GM12878 (cell line): ENCODE measurements around the gene AP4B1. TPM values are rescaled to one million over a fixed set of nuclear protein-coding genes. Genes with fewer than 3 reads are reported as not detected.

Experiments
- ATAC-seq: fragments of 200-7000 bp; cut with Tn5 transposase; 3 replicates; pipeline ENCODE4 v1.9.1; 2020; ENCODE audit warnings: mild to moderate bottlenecking, moderate library complexity
- BruUV-seq: library from RNA; stranded (reverse); fragments of 400-500 nt; replicated peaks from 2 replicates; lab custom pipeline; 2021; lab: Mats Ljungman, UMichigan
- CTCF ChIA-PET: fragments of 300-600 bp; sonication (Branson Sonifier 250); formaldehyde crosslinking; extraction: SDS; loops from one replicate; lab custom pipeline; 2021; ENCODE audit warnings: inconsistent platforms; lab: Yijun Ruan, JAX
- POLR2A ChIA-PET: fragments of 350-600 bp; formaldehyde crosslinking; extraction: SDS; loops from one replicate; lab custom pipeline; 2021; ENCODE audit warnings: inconsistent platforms; lab: Charles Lee
- RAD21 ChIA-PET: fragments of 300-600 bp; sonication (Branson Sonifier 250); formaldehyde crosslinking; loops from one replicate; lab custom pipeline; 2023; ENCODE audit warnings: antibody characterized with exemption; ENCODE audit not compliant: unreplicated experiment; lab: Charles Lee
- SMC1A ChIA-PET: fragments of 300-600 bp; sonication (Branson Sonifier 250); formaldehyde crosslinking; loops from one replicate; lab custom pipeline; 2023; ENCODE audit not compliant: unreplicated experiment, uncharacterized antibody; lab: Charles Lee
- DNase-seq: peaks from one replicate; pipeline ENCODE4 v3.0.0-alpha.2; 2011; ENCODE audit warnings: low read depth, low spot score
- FAIRE-seq: peaks from 3 replicates; lab custom pipeline; 2011; peaks lifted over from hg19 to GRCh38; lab: Jason Lieb, UNC
- H2AFZ ChIP-seq: 2 replicates; pipeline ENCODE4 v1.6.0; 2011; ENCODE audit warnings: low read depth, low read length, control low read depth; ENCODE audit not compliant: control insufficient read depth
- H3K27ac ChIP-seq: 2 replicates; pipeline ENCODE4 v1.5.1; 2011; ENCODE audit warnings: control low read depth; ENCODE audit not compliant: control insufficient read depth, insufficient read depth
- H3K27me3 ChIP-seq, 2 experiments: replicated peaks in 1 of 2; 2 replicates each; pipeline versions ENCODE4 v1.6.0 to v1.6.1; 2011; ENCODE audit warnings: low read length in 1 of 2; ENCODE audit not compliant: control insufficient read depth in 2 of 2, insufficient read depth in 2 of 2
- H3K36me3 ChIP-seq, 2 experiments: 2 replicates each; pipeline ENCODE4 v1.5.1; 2011; ENCODE audit warnings: low read length in 1 of 2; ENCODE audit not compliant: control insufficient read depth in 2 of 2, insufficient read depth in 2 of 2
- H3K4me1 ChIP-seq: 2 replicates; pipeline ENCODE4 v1.6.1; 2011; ENCODE audit warnings: mild to moderate bottlenecking, low read length, moderate library complexity, mixed read lengths; ENCODE audit not compliant: control insufficient read depth, insufficient read depth
- H3K4me2 ChIP-seq: 2 replicates; pipeline ENCODE4 v1.6.0; 2011; ENCODE audit warnings: control low read depth; ENCODE audit not compliant: control insufficient read depth, insufficient read depth
- H3K4me3 ChIP-seq: fragments of 200-600 bp; sonication (generic); 2 replicates; pipeline ENCODE4 v1.5.1; 2016
- H3K79me2 ChIP-seq: 2 replicates; pipeline ENCODE4 v1.6.0; 2011; ENCODE audit warnings: low read length; ENCODE audit not compliant: control insufficient read depth, insufficient read depth
- H3K9ac ChIP-seq: 2 replicates; pipeline ENCODE4 v1.8.0; 2011; ENCODE audit warnings: low read length, control low read depth, mixed read lengths; ENCODE audit not compliant: control insufficient read depth, insufficient read depth
- H3K9me3 ChIP-seq: replicated peaks from 3 replicates; pipeline ENCODE4 v1.5.1; 2011; ENCODE audit warnings: mild to moderate bottlenecking, low read length; ENCODE audit not compliant: control insufficient read depth, insufficient read depth
- H4K20me1 ChIP-seq: 2 replicates; pipeline ENCODE4 v1.6.0; 2011; ENCODE audit not compliant: control insufficient read depth, insufficient read depth
- BACH1 ChIP-seq: fragments of 450-650 bp; IDR thresholded peaks from 2 replicates; pipeline ENCODE4 v1.6.1; 2017; ENCODE audit warnings: mild to moderate bottlenecking, borderline replicate concordance
- CREB1 ChIP-seq: IDR thresholded peaks from 2 replicates; pipeline ENCODE4 v1.6.1; 2012; ENCODE audit warnings: low read depth, mild to moderate bottlenecking, inconsistent platforms
- GABPA ChIP-seq: IDR thresholded peaks from 2 replicates; pipeline ENCODE4 v1.6.1; 2014; ENCODE audit warnings: antibody characterized with exemption, low read depth, mild to moderate bottlenecking, inconsistent platforms
- GATAD2B ChIP-seq: fragments of 450-650 bp; conservative IDR thresholded peaks from 2 replicates; pipeline ENCODE4 v1.6.1; 2017; ENCODE audit warnings: low read depth, mild to moderate bottlenecking, moderate library complexity
- IRF3 ChIP-seq: fragments of 450-650 bp; IDR thresholded peaks from 2 replicates; pipeline ENCODE4 v1.6.1; 2014; ENCODE audit warnings: mild to moderate bottlenecking
- PKNOX1 ChIP-seq: fragments of 450-650 bp; IDR thresholded peaks from 2 replicates; pipeline ENCODE4 v1.6.1; 2016; ENCODE audit warnings: mild to moderate bottlenecking
- RBBP5 ChIP-seq: fragments of 200-600 bp; sonication (generic); conservative IDR thresholded peaks from 2 replicates; pipeline ENCODE4 v1.6.1; 2016
- RFX5 ChIP-seq: IDR thresholded peaks from 2 replicates; pipeline ENCODE4 v1.6.1; 2011; ENCODE audit warnings: low read depth, low read length, improper control_type of control experiment
- SPI1 ChIP-seq: IDR thresholded peaks from 2 replicates; pipeline ENCODE4 v1.6.1; 2011; ENCODE audit warnings: low read depth, mild to moderate bottlenecking, low read length, moderate library complexity, borderline replicate concordance; ENCODE audit not compliant: insufficient read depth
- SUPT20H ChIP-seq: IDR thresholded peaks from 2 replicates; pipeline ENCODE4 v1.6.1; 2011; ENCODE audit warnings: low read depth, mild to moderate bottlenecking, low read length, moderate library complexity, borderline replicate concordance; ENCODE audit not compliant: control insufficient read depth
- WRNIP1 ChIP-seq: IDR thresholded peaks from 2 replicates; pipeline ENCODE4 v1.6.1; 2011; ENCODE audit warnings: low read depth, low read length, improper control_type of control experiment, borderline replicate concordance
- ZNF24 ChIP-seq: fragments of 450-650 bp; IDR thresholded peaks from 2 replicates; pipeline ENCODE4 v1.6.1; 2017; ENCODE audit warnings: antibody characterized with exemption, mild to moderate bottlenecking
- ZSCAN29 ChIP-seq: fragments of 450-650 bp; IDR thresholded peaks from 2 replicates; pipeline ENCODE4 v1.6.1; 2017; ENCODE audit warnings: mild to moderate bottlenecking, moderate library complexity
- WGBS: methylation state at CpG from one replicate; pipeline ENCODE4 v1.1.6; 2016; ENCODE audit warnings: low lambda C conversion rate; ENCODE audit not compliant: insufficient replicate concordance, insufficient coverage; ENCODE audit errors: missing lambda C conversion rate; 5-methylcytosine and 5-hydroxymethylcytosine counted together
- in situ Hi-C: fragments of 300-500 bp; cut with MboI; formaldehyde crosslinking; loops from 9 replicates; pipeline ENCODE4 v1.14.3; 2018; ENCODE audit warnings: mixed read lengths
- intact Hi-C: fragments of 100-400 bp; cut with micrococcal nuclease; formaldehyde crosslinking; loops from one replicate; pipeline ENCODE4 v1.14.2; 2022; ENCODE audit not compliant: unreplicated experiment
- polyA plus RNA-seq, 11 experiments: library from polyadenylated mRNA; depleted of rRNA in 4 of 11; unstranded in 6 of 11; stranded (reverse) in 5 of 11; fragments of >200 nt; fragmentation: Nextera tagmentation in 4 of 11; fragmentation: Illumina TruSeq in 1 of 11; extraction: Ambion mirVana in 4 of 11; extraction: Trizol in 1 of 11; gene quantifications; 1 replicate in 1 of 11; 2 replicates in 10 of 11; pipeline versions ENCODE4 v1.2.1 to v1.2.3, GENCODE V29; 2011 to 2016; ENCODE audit warnings: inconsistent platforms in 2 of 11, missing spikeins in 2 of 11, low read depth in 1 of 11
- total RNA-seq, 4 experiments: library from RNA; depleted of rRNA in 3 of 4; stranded (reverse); fragments of >200 nt in 3 of 4; fragmentation: Illumina TruSeq in 1 of 4; extraction: Trizol in 1 of 4; gene quantifications; 2 replicates each; pipeline versions ENCODE4 v1.2.1 to v1.2.3, GENCODE V29; 2013 to 2021
- TF ChIP-seq, protein P1 (sequence below): fragments of 450-650 bp; formaldehyde crosslinking; IDR thresholded peaks from 2 replicates; pipeline ENCODE4 v1.5.0; 2022; ENCODE audit warnings: mild to moderate bottlenecking, missing genetic modification characterization

AP4B1 gene
- total and polyA plus RNA-seq, 10 of the 15 experiments (the other 5 are each of a cell fraction or from before 2014, with no cell fraction given) = 27.2 to 61.0 (median 33.0) TPM

DNA sequence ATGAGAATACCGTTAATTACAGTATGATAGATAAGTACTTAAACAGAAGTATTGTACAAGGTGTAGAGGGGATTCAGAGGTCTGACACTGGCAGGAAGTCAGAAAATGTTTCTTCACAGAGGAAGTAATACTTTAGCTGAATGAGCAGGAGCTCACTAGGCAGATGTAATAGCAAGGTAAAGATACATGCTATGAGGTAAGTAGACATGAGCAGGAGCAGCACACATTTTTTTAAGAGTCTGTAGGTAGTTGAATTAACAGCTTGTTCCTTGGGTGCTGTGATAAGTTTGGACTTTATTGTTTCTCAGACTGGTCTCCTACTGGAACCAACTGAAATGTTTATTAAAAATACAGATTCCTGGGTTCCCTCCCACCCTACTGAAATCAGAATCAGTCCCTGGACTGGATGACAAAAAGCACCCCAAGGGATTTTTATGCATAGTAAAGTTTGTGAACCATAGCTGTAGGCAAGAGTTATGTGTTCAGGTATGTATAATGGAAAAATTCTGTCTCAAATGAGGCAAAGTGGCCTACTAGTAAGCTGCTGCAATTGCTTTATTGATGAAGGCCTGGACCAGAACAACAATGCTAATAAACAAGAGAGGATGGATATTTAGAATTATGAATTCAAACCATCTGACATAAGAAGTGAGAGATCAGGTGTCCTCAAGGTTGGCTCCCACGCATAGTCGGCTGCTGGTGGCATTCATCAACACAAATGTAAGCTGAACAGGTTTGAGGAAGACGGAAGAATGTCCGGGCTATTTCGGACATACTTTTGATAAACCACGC is 902 bp downstream of the AP4B1 start:
- Histone ChIP-seq H3K36me3 (peaks cover 1 to 13% of the 10 kb centered on the region in 2 experiments; a peak in 2 of 4 replicates), H3K4me3 (peak overlapping the region; percentile 88), H4K20me1 (no peaks in the 10 kb centered on the region), H3K79me2 (peaks cover 38% of the 10 kb centered on the region), H3K27me3 (no peaks in the 10 kb centered on the region), H3K4me1 (peaks cover 3% of the 10 kb centered on the region), H3K4me2 (peak overlapping the region; percentile 96), H3K27ac (peak overlapping the region; percentile 88), H3K9me3 (no peaks in the 10 kb centered on the region), H2AFZ (peak overlapping the region; percentile 91), H3K9ac (peak overlapping the region; percentile 85)
- ChIA-PET CTCF (interaction anchor here (0.6 to 7.7 kb wide), 20 partner anchors 11 to 92 kb away, joined by 3 to 79 read pairs (median 5); partner anchors contain the start of genes HIPK1, OLFML3 and RSBN1), RAD21 (interaction anchor here (0.8 to 4.0 kb wide), 20 partner anchors 14 to 1188 kb away, joined by 3 to 110 read pairs (median 5); partner anchors contain the start of genes BCL2L15, HIPK1, PHTF1 and RSBN1), POLR2A (interaction anchor here (0.6 to 5.8 kb wide), 23 partner anchors 8 to 1280 kb away, joined by 3 to 68 read pairs (median 3); partner anchors contain the start of genes BCL2L15, HIPK1, PHTF1 and RSBN1), SMC1A (interaction anchor here (0.6 to 7.9 kb wide), 34 partner anchors 8 to 772 kb away, joined by 3 to 205 read pairs (median 5); partner anchors contain the start of genes BCL2L15, HIPK1 and PHTF1)
- BruUV-seq = no TSS peak
- 2% methylated on average over 7 of the region's 7 CpGs for WGBS
- ATAC-seq (no peak), FAIRE-seq (peak; percentile 52), DNase-seq (peak; percentile 31)
- in situ Hi-C loops (loop anchor here (5.0 kb wide), 1 partner anchor 66 kb away; no protein-coding TSS in a partner anchor), intact Hi-C loops (loop anchor here (2.0 to 10.0 kb wide), 2 partner anchors 45 to 149 kb away; partner anchors contain the start of gene PHTF1)
- TF ChIP-seq SUPT20H (no peak), WRNIP1 (no peak), RBBP5 (no peak), CREB1 (0 out of 2 replicates have a peak, but pooled peaks have one; percentile 29), RFX5 (no peak), GATAD2B (no peak), SPI1 (peak; percentile 35; the same call in 1 of the 2 replicates), BACH1 (no peak), PKNOX1 (no peak), IRF3 (no peak), ZSCAN29 (no peak), ZNF24 (no peak), GABPA (peak; percentile 21; the same call in 1 of the 2 replicates)
- TF ChIP-seq, protein P1, sequence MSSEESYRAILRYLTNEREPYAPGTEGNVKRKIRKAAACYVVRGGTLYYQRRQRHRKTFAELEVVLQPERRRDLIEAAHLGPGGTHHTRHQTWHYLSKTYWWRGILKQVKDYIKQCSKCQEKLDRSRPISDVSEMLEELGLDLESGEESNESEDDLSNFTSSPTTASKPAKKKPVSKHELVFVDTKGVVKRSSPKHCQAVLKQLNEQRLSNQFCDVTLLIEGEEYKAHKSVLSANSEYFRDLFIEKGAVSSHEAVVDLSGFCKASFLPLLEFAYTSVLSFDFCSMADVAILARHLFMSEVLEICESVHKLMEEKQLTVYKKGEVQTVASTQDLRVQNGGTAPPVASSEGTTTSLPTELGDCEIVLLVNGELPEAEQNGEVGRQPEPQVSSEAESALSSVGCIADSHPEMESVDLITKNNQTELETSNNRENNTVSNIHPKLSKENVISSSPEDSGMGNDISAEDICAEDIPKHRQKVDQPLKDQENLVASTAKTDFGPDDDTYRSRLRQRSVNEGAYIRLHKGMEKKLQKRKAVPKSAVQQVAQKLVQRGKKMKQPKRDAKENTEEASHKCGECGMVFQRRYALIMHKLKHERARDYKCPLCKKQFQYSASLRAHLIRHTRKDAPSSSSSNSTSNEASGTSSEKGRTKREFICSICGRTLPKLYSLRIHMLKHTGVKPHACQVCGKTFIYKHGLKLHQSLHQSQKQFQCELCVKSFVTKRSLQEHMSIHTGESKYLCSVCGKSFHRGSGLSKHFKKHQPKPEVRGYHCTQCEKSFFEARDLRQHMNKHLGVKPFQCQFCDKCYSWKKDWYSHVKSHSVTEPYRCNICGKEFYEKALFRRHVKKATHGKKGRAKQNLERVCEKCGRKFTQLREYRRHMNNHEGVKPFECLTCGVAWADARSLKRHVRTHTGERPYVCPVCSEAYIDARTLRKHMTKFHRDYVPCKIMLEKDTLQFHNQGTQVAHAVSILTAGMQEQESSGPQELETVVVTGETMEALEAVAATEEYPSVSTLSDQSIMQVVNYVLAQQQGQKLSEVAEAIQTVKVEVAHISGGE (CRISPR knock-in tag) = no peak
